ENCODE data around the gene TPK1. TPM values are rescaled to one million over a fixed set of nuclear protein-coding genes. Genes with fewer than 3 reads are reported as not detected.

Gene TPK1
- total RNA-seq, 1 donor = 3.9 TPM

- TF ChIP-seq CTCF (IDR thresholded peaks at IDR 0.05; ENCODE audit: insufficient read depth, low read depth, low read length) = no peak
- no peak overlapping the region for H3K4me3 ChIP-seq (ENCODE audit: low read depth, low read length)
Observed at GRCh38 chr7:144649120-144649519, 186.7 kb downstream of the TPK1 start.

GRCh38 chr7:144641389-144642044 is 194.3 kb downstream of the TPK1 start:
- no peak overlapping the region for H3K4me3 ChIP-seq (ENCODE audit: low read depth, low read length)
- peak; percentile 1 for DNase-seq (ENCODE audit: low read depth)
- TF ChIP-seq CTCF (IDR thresholded peaks at IDR 0.05; ENCODE audit: insufficient read depth, low read depth, low read length) = no peak

More at GRCh38 chr7:144649120-144649519, 186.7 kb downstream of the TPK1 start:
- DNase-seq (ENCODE audit: low read depth) = no peak

GRCh38 chr7:144632724-144633123 is 203.1 kb downstream of the TPK1 start:
- H3K4me3 ChIP-seq (ENCODE audit: low read depth, low read length) = no peak overlapping the region
- no peak for TF ChIP-seq CTCF (IDR thresholded peaks at IDR 0.05; ENCODE audit: insufficient read depth, low read depth, low read length)
- no peak for DNase-seq (ENCODE audit: low read depth)

- DNase-seq (ENCODE audit: low read depth) = no peak
- no peak for TF ChIP-seq CTCF (IDR thresholded peaks at IDR 0.05; ENCODE audit: insufficient read depth, low read depth, low read length)
- H3K4me3 ChIP-seq (ENCODE audit: low read depth, low read length) = no peak overlapping the region
Observed at GRCh38 chr7:144629598-144629997, 206.3 kb downstream of the TPK1 start.

GRCh38 chr7:144629011-144629410 is 206.8 kb downstream of the TPK1 start:
- TF ChIP-seq CTCF (IDR thresholded peaks at IDR 0.05; ENCODE audit: insufficient read depth, low read depth, low read length) = no peak
- no peak for DNase-seq (ENCODE audit: low read depth)
- no peak overlapping the region for H3K4me3 ChIP-seq (ENCODE audit: low read depth, low read length)

- no peak for DNase-seq (ENCODE audit: low read depth)
Observed at GRCh38 chr7:144628176-144628575, 207.7 kb downstream of the TPK1 start.

More at GRCh38 chr7:144628176-144628575, 207.7 kb downstream of the TPK1 start:
- H3K4me3 ChIP-seq (ENCODE audit: low read depth, low read length) = no peak overlapping the region
- TF ChIP-seq CTCF (IDR thresholded peaks at IDR 0.05; ENCODE audit: insufficient read depth, low read depth, low read length) = no peak
